Globus pallidus (tissue), 1 donor: Measurements from ENCODE around the gene XYLT1.
A peak's percentile ranks its signal among the peaks of the same experiment; 100 is the strongest.
"Not testable (repeated sequence)": the region's sequence is repeated elsewhere in the genome, so short reads cannot be mapped to it uniquely, and the experiment has no call there.

ENCODE experiments used
- DNase-seq: peaks from one replicate; pipeline ENCODE4 v3.0.0-alpha.2; 2015; ENCODE audit warnings: low spot score

Gene XYLT1

GRCh38 chr16:17470908-17471718, at the start of gene XYLT1:
XYLT1 (minus strand) TSS chr16:17470960; CDS start chr16:17470796, 164 bp downstream.
- no peak for DNase-seq

GRCh38 chr16:17520111-17520510, 49.4 kb upstream of the XYLT1 start:
- no peak for DNase-seq

GRCh38 chr16:17519101-17519955, 48.6 kb upstream of the XYLT1 start:
- peak; percentile 2 for DNase-seq

- no peak for DNase-seq
Measured at GRCh38 chr16:17518441-17518840, 47.7 kb upstream of the XYLT1 start.

GRCh38 chr16:17515421-17516210, 44.9 kb upstream of the XYLT1 start:
- DNase-seq = no peak

GRCh38 chr16:17512636-17513220, 42.0 kb upstream of the XYLT1 start:
- no peak for DNase-seq

- no peak for DNase-seq
Measured at GRCh38 chr16:17511340-17511739, 40.6 kb upstream of the XYLT1 start.

- DNase-seq = no peak
Measured at GRCh38 chr16:17510567-17510966, 39.8 kb upstream of the XYLT1 start.

- no peak for DNase-seq
Measured at GRCh38 chr16:17509194-17509593, 38.4 kb upstream of the XYLT1 start.

GRCh38 chr16:17508303-17508702, 37.5 kb upstream of the XYLT1 start:
- DNase-seq = no peak

- DNase-seq = not testable (repeated sequence)
Measured at GRCh38 chr16:17507516-17507915, 36.8 kb upstream of the XYLT1 start.

- DNase-seq = not testable (repeated sequence)
Measured at GRCh38 chr16:17505828-17506227, 35.1 kb upstream of the XYLT1 start.

GRCh38 chr16:17504050-17504449, 33.3 kb upstream of the XYLT1 start:
- DNase-seq = no peak

GRCh38 chr16:17503331-17503730, 32.6 kb upstream of the XYLT1 start:
- DNase-seq = no peak

- DNase-seq = no peak
Measured at GRCh38 chr16:17501321-17501720, 30.6 kb upstream of the XYLT1 start.

GRCh38 chr16:17499223-17499902, 28.6 kb upstream of the XYLT1 start:
- no peak for DNase-seq

GRCh38 chr16:17497648-17498047, 26.9 kb upstream of the XYLT1 start:
- DNase-seq = no peak

- no peak for DNase-seq
Measured at GRCh38 chr16:17496891-17497290, 26.1 kb upstream of the XYLT1 start.

GRCh38 chr16:17493012-17493411, 22.3 kb upstream of the XYLT1 start:
- no peak for DNase-seq

- no peak for DNase-seq
Measured at GRCh38 chr16:17491140-17491662, 20.4 kb upstream of the XYLT1 start.

- DNase-seq = no peak
Measured at GRCh38 chr16:17488506-17488905, 17.7 kb upstream of the XYLT1 start.
